ENCODE data around the gene HNF4A. TPM values are rescaled to one million over a fixed set of nuclear protein-coding genes. Genes with fewer than 3 reads are reported as not detected.
"Not testable (repeated sequence)": the region's sequence is repeated elsewhere in the genome, so short reads cannot be mapped to it uniquely, and the experiment has no call there.

Gene HNF4A
- total RNA-seq: not detected

GRCh38 chr20:44355498-44356352 lies at the start of gene HNF4A:
HNF4A (plus strand) TSS chr20:44355699; CDS start chr20:44355805, 106 bp downstream.
- no peak for ATAC-seq
- H3K27me3 Mint-ChIP-seq: peaks cover 11% of the 10 kb centered on the region
- no peaks in the 10 kb centered on the region for H3K9me3 Mint-ChIP-seq (ENCODE audit: low read depth)
- DNase-seq: no peak
- H3K27ac Mint-ChIP-seq: no peak within 1 kb of the TSS
- CTCF ChIA-PET: no interaction called here
- H3K4me3 Mint-ChIP-seq: no peak within 1 kb of the TSS
- peaks cover 5% of the 10 kb centered on the region for H3K4me1 Mint-ChIP-seq
- H3K36me3 Mint-ChIP-seq: no peaks in the 10 kb centered on the region

DNA sequence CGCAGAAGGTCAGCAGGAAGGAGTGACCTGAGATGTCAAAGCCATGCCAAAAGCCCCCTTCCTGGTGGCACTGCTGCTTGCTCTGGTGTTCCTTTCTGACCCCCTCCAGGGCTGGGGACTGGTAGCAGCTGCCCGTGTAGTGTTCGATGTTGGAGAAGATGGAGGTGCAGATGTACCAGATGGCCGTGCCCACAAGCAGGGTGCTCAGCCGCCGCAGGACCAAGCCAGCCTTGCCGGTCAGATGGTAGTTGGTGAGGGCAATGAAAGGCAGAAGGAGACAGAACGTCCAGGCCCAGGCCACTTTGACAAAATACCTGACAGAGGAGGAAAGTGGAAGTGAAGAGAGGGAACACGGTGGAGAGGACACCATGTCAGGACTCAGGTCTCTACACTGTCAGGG lies 48.6 kb upstream of the HNF4A start:
- no peaks in the 10 kb centered on the region for H3K27me3 Mint-ChIP-seq
- H3K27ac Mint-ChIP-seq: no peak overlapping the region
- H3K4me1 Mint-ChIP-seq: peaks cover 17% of the 10 kb centered on the region
- DNase-seq (no peak), ATAC-seq (no peak)
- no peaks in the 10 kb centered on the region for H3K36me3 Mint-ChIP-seq
- H3K9me3 Mint-ChIP-seq (ENCODE audit: low read depth): no peaks in the 10 kb centered on the region
- no peak overlapping the region for H3K4me3 Mint-ChIP-seq
- CTCF ChIA-PET: interaction anchor here (1.0 kb wide), 1 partner anchor 90 kb away, joined by 3 read pairs; no protein-coding TSS in a partner anchor

GRCh38 chr20:44309763-44310663 lies 45.5 kb upstream of the HNF4A start:
- peaks cover 17% of the 10 kb centered on the region for H3K4me1 Mint-ChIP-seq
- peak overlapping the region; percentile 84 for H3K27ac Mint-ChIP-seq
- no peaks in the 10 kb centered on the region for H3K27me3 Mint-ChIP-seq
- no peaks in the 10 kb centered on the region for H3K36me3 Mint-ChIP-seq
- ATAC-seq (no peak), DNase-seq (no peak)
- no peaks in the 10 kb centered on the region for H3K9me3 Mint-ChIP-seq (ENCODE audit: low read depth)
- peak overlapping the region; percentile 82 for H3K4me3 Mint-ChIP-seq
- CTCF ChIA-PET: interaction anchor here (1.0 to 8.1 kb wide), 21 partner anchors 8 to 558 kb away, joined by 3 to 386 read pairs (median 5); partner anchors contain the start of genes OSER1 and TTPAL

GRCh38 chr20:44310664-44311639 lies 44.5 kb upstream of the HNF4A start, which contains the start of gene FITM2:
FITM2 (minus strand) TSS chr20:44311202; CDS start chr20:44311148, 54 bp downstream.
- CTCF ChIA-PET: interaction anchor here (1.0 to 8.1 kb wide), 29 partner anchors 9 to 559 kb away, joined by 3 to 386 read pairs (median 4); partner anchors contain the start of genes OSER1 and TTPAL
- Mint-ChIP-seq H3K27ac (peak within 1 kb of the TSS; percentile 84), H3K4me1 (peaks cover 17% of the 10 kb centered on the region), H3K9me3 (ENCODE audit: low read depth) (no peaks in the 10 kb centered on the region), H3K4me3 (peak within 1 kb of the TSS; percentile 82), H3K27me3 (no peaks in the 10 kb centered on the region), H3K36me3 (no peaks in the 10 kb centered on the region)
- DNase-seq (peak; percentile 98), ATAC-seq (peak; percentile 97)

GRCh38 chr20:44314870-44315269 lies 40.6 kb upstream of the HNF4A start:
- Mint-ChIP-seq H3K9me3 (ENCODE audit: low read depth) (no peaks in the 10 kb centered on the region), H3K4me3 (no peak overlapping the region), H3K27ac (no peak overlapping the region), H3K36me3 (no peaks in the 10 kb centered on the region), H3K4me1 (peaks cover 12% of the 10 kb centered on the region), H3K27me3 (peaks cover 6% of the 10 kb centered on the region)
- CTCF ChIA-PET: interaction anchor here (0.6 to 8.1 kb wide), 3 partner anchors 16 to 1699 kb away, joined by 3 to 386 read pairs (median 3); no protein-coding TSS in a partner anchor
- no peak for ATAC-seq
- DNase-seq: no peak

DNA sequence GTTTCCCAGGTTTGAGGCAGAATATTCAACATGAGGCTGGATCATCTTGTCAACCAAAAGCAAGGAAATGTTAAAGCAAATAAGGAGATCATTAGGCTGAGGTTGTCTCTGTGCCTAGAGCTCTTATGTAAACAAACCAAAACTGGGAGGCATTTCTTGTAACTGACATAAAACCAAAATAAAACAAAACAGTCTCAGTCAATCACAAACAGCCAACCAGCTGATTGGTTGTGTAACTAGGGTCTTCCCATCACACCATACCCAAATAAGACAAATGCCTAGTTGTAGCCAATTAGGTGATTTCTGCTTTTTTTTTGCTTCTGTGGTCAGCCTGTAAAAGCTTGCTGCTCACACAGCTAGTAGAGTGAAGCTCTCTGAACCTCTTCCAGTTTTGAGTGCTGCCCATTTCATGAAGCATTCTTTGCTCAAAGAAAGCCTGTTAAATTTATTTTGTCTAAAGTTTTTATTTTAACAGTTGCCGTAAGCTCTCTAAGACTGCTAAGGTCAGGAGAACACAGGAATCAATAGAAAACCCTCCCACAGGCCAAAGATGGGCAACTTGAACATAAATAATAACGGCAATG lies 35.6 kb upstream of the HNF4A start:
- no peak for DNase-seq
- Mint-ChIP-seq H3K4me3 (no peak overlapping the region), H3K9me3 (ENCODE audit: low read depth) (no peaks in the 10 kb centered on the region), H3K27ac (no peak overlapping the region), H3K27me3 (peaks cover 11% of the 10 kb centered on the region), H3K36me3 (no peaks in the 10 kb centered on the region), H3K4me1 (no peaks in the 10 kb centered on the region)
- CTCF ChIA-PET: interaction anchor here (1.2 to 3.1 kb wide), 3 partner anchors 9 to 104 kb away, joined by 5 to 16 read pairs (median 14); partner anchors contain the start of gene FITM2
- no peak for ATAC-seq

DNA sequence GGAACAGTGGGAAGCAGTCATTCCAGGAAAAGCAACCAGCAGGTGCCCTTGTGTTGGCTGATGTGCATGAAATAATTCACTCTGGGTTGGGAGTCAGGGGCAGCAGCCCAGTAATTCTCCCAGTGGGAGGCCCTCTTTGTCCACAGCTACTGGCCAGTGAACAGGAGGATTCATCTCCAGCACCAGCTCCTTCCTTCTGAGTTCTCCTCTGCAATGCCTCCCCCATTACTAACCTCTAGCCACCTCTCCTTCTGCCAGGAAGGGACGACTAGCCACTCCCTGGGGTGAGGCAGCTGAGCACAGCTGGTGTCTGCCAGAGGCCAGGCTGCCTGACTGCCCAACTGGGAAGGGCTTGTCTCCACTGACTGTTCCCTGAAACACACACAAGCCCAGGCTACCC lies 31.2 kb upstream of the HNF4A start:
- Mint-ChIP-seq H3K27ac (no peak overlapping the region), H3K27me3 (peaks cover 18% of the 10 kb centered on the region), H3K4me1 (no peaks in the 10 kb centered on the region), H3K4me3 (no peak overlapping the region), H3K36me3 (no peaks in the 10 kb centered on the region), H3K9me3 (ENCODE audit: low read depth) (no peaks in the 10 kb centered on the region)
- ATAC-seq (no peak), DNase-seq (no peak)
- CTCF ChIA-PET: interaction anchor here (4.5 kb wide), 1 partner anchor 13 kb away, joined by 17 read pairs; the partner anchor contains the start of gene FITM2

DNA sequence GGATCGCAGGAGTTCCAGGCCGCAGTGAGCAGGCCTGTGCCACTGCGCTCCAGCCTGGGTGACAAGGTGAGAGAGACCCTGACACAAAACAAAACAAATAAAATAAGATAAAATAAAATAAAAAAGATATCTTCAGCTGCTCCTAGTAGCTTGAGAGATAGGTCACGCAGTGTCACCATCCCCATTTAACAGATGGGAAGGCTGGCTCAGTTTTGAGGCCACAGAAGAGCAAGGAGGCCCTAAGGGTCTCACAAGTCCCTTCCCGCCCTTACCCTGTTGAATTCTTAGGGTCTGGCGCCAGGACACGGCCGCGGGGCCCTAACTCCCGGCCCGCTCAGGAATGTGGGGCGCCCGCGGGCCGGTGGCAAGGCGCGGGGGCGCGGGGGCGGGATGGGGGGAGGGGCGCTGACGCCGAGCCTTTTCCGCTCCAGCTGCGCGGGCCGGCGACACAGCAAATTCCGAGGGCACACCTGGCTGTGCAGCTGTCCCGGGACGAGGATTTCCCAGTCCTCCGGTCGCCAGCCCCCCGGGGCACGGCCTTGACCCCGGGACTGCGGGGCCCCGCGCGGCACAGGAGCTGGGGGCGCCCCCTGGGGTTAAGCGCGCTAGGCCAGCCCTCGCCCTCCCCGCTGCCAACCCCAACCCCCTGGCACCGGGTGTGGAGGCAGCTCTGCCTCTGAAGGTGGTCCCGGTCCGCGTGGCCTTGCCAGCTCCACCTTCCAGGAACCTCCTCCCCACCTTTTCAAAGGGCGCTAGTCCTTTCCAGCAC lies 28.9 kb upstream of the HNF4A start:
- ATAC-seq (peak; percentile 47), DNase-seq (no peak)
- no peaks in the 10 kb centered on the region for H3K4me1 Mint-ChIP-seq
- no peak overlapping the region for H3K27ac Mint-ChIP-seq
- no peaks in the 10 kb centered on the region for H3K9me3 Mint-ChIP-seq (ENCODE audit: low read depth)
- no peaks in the 10 kb centered on the region for H3K36me3 Mint-ChIP-seq
- H3K4me3 Mint-ChIP-seq: no peak overlapping the region
- CTCF ChIA-PET: interaction anchor here (0.9 to 4.5 kb wide), 5 partner anchors 15 to 283 kb away, joined by 3 to 17 read pairs (median 3); partner anchors contain the start of gene FITM2
- peaks cover 17% of the 10 kb centered on the region for H3K27me3 Mint-ChIP-seq

DNA sequence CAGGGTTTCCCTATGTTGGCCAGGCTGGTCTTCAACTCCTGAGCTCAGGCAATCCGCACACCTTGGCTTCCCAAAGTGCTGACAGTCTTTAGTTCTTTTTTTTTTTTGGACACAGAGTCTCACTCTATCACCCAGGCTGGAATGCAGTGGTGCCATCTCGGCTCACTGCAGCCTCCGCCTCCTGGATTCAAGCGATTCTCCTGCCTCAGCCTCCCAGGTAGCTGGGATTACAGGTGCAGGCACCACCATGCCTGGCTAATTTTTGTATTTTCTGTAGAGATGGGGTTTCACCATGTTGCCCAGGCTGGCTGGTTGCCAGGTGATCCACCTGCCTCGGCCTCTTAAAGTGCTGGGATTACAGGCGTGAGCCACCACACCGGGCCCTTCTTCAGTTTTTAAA lies 27.8 kb upstream of the HNF4A start:
- H3K4me1 Mint-ChIP-seq; H3K27ac Mint-ChIP-seq; DNase-seq; H3K9me3 Mint-ChIP-seq (ENCODE audit: low read depth); H3K36me3 Mint-ChIP-seq; ATAC-seq; H3K4me3 Mint-ChIP-seq: not testable (repeated sequence)
- CTCF ChIA-PET: interaction anchor here (1.5 to 4.5 kb wide), 2 partner anchors 17 to 111 kb away, joined by 4 to 17 read pairs; partner anchors contain the start of gene FITM2
- peaks cover 17% of the 10 kb centered on the region for H3K27me3 Mint-ChIP-seq

- CTCF ChIA-PET: interaction anchor here (1.5 to 1.6 kb wide), 2 partner anchors 56 to 112 kb away, joined by 4 to 5 read pairs; no protein-coding TSS in a partner anchor
- Mint-ChIP-seq H3K4me1 (no peaks in the 10 kb centered on the region), H3K4me3 (no peak overlapping the region), H3K9me3 (ENCODE audit: low read depth) (no peaks in the 10 kb centered on the region), H3K27ac (no peak overlapping the region), H3K36me3 (no peaks in the 10 kb centered on the region), H3K27me3 (peaks cover 17% of the 10 kb centered on the region)
- no peak for DNase-seq
- ATAC-seq: no peak
These were observed 27.1 kb upstream of the HNF4A start for GRCh38 chr20:44328428-44328827.

GRCh38 chr20:44331201-44331600 lies 24.3 kb upstream of the HNF4A start:
- CTCF ChIA-PET: interaction anchor here (0.7 to 2.1 kb wide), 2 partner anchors 17 to 116 kb away, joined by 3 to 6 read pairs; no protein-coding TSS in a partner anchor
- no peaks in the 10 kb centered on the region for H3K4me1 Mint-ChIP-seq
- H3K9me3 Mint-ChIP-seq (ENCODE audit: low read depth): no peaks in the 10 kb centered on the region
- DNase-seq (no peak), ATAC-seq (no peak)
- H3K27me3 Mint-ChIP-seq: peaks cover 20% of the 10 kb centered on the region
- no peaks in the 10 kb centered on the region for H3K36me3 Mint-ChIP-seq
- no peak overlapping the region for H3K27ac Mint-ChIP-seq
- H3K4me3 Mint-ChIP-seq: no peak overlapping the region

Data from activated CD8-positive, alpha-beta memory T cell treated with anti-CD3 and anti-CD28 coated beads, Interleukin-2, amount 10 ng/mL, durations not matched to agents 7 days and 5 days (primary cell).